HG03565 (cell line): ENCODE data around the gene ODAD4.
A peak's percentile ranks its signal among the peaks of the same experiment; 100 is the strongest.
"Not testable (repeated sequence)": the region's sequence is repeated elsewhere in the genome, so short reads cannot be mapped to it uniquely, and the experiment has no call there.

Source experiments
- ATAC-seq: cut with Tn5 transposase; IDR thresholded peaks from one replicate; pipeline ENCODE4 v1.9.1; 2021; ENCODE audit warnings: mild to moderate bottlenecking, moderate library complexity; ENCODE audit not compliant: unreplicated experiment

Gene ODAD4

DNA sequence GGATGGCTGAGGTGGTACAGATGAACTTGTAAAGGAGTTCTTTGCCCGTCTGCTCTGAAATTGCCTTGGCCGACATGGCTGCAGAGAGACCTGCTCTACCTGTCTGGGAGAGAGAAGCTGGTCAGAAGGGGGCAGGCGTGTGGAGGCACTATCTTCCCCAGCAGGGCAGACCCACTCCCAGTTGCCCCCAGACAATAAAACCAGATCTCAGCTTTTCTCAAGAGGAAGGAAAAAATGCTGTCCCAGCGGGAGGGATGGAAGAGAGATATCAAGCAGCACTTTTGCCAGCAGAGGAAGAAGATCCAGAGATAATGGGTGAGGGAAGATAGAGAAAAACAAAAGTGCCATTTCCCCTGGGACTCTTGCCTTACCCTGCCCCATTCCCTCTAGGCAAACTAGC is 16.6 kb upstream of the ODAD4 start:
- no peak for ATAC-seq

DNA sequence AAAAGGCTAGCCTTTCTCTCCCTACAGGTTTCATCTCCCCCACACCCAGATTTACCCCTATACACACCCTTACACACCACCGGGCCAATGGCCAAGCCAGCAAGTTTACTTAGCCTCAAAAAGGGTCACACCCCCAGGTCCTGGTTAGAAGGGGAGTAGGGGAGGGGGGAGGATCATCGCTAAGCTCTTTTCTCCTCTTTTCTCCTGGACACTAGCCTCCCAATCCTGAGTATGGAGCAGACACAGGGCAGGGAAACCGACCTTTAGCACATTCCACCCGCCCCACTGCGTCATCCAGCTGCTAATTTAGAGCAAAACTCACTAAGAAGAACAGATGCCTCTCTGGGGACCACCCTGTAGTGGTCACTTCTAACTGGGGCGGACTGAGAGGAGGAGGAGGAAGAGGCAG is 16.1 kb upstream of the ODAD4 start:
- no peak for ATAC-seq

DNA sequence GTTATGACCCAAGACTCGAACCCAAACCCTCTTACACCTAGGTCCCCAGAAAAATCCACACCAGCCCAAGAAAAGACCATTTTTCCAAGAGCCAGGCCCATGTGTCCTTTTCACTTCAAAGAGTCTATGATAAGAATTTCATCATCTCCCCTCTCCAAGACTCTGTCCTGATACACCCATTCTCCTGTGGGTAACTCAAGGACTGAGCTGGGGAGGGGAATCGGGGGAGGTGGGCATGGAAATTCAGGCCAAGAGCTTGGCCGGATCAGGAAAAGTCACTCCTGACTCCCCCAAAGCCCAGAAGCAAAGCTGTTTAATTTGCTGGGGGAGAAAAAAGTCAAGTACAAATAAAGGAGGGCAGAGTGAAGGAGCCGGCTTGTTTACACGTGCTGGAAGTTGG is 15.4 kb upstream of the ODAD4 start:
- ATAC-seq = no peak

DNA sequence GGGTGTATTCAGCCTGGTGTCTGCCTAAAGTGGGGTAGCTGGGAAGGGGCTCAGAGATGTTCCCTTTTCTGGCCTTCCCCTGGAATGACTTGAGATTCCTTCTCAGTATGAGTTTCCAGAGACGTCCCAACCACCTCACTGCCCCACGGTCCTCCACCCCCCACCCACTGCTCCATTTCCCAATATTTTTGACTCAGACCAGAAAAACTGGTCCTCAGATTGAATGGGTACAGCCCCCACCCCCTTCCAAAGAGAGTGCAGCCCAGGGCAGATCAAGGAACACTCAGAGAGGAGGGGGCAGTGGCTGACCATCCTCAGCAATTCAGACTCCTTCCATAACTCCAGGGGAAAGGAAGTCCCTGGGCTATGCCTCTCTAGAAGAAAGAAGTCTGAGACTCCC is 14.9 kb upstream of the ODAD4 start:
- ATAC-seq = no peak

DNA sequence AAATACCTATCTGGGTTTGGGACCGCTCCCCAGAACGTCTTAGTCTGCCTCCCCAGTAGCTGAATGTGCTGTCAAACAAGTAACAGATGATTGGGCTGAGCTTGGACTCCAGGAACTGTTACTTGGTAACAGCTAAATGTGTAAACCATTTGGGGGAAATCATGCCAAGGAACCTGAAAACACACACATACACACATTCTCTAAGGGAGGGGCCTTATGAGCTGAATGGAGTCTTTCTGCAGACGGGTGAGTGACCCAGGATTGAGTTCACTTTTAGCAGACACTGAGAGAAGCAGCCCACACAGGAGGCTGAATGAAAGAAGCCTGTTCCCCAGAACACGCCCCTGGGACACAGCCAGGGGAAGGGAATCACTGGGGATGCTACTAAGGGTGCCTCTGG is 13.2 kb upstream of the ODAD4 start:
- no peak for ATAC-seq

DNA sequence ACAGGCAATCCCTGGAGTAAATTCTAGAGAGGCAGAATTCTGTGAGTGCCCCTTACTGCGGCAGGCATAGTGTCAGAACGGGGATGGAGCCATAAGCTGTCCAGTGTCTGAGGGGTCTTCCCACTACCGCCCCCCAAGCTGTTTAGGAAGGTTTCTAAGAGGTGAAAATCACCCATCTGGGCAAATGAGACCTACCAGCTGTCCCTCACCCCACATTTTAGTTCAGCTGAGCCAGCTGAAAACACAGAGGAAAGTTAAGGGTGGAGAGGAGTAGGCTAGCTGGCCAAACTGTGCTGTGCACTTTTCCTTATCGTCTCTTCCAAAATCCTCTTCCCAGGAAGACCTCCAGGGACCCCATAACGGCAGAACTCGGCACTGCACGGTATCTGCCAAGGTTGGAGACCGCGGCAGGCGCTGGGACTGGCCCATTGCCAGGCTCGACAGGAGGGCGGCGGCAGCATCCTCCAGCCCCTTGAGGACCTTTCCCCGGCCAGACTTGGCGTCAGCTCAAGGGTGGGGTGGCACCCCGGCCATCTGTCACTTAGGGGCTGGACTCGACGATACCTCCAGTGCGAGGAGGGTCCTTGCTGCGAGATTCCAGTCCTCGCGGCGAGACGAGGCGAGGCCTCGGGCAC is 12.6 kb upstream of the ODAD4 start:
- ATAC-seq = no peak

DNA sequence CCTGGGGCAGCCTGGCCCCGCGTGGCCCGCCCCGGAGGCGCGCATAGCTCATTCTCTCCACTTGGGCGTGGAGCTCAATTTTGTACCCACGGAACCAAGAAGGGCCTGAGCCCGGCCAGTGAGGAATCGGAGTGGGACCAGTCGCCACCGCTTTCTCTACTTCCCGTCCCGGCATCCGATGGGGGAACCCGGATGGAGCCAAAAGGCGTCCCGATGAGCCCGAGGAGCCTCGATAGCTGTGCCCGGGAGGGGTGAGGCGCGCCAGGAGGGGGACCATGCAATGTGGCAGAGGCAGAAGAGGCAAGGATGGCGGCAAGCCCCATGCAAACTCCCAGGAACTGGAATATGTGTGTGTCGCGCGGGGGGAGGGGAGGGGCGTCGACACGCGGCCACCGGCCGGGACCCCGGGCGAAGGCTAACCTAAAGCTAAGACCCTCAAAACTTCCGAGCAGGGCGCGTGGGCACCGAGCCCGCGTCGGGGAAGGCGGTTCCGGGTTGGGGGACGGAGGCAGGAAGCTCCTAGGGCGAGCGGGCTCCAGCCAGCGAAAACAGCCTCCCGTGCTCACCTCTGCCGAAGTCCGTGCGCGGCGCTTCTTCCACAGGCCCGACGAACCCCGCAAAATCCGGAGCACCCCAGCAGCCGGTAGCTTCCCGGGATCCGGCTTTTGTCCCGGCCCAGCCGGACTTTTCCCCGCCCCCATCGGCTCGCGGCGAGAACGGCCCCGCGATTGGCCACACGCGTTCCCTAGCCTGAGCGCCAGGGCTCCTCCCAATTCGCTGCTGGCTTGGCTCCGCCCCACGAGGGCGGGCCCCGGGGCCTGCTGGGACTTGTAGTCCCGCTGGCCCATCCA is 11.9 kb upstream of the ODAD4 start, which contains the start of gene ACLY:
TSS of gene ACLY (minus strand) at position 638 of the 851 bp plus-strand sequence. CDS start 5,078 bp downstream, outside the sequence.
- peak; percentile 88 for ATAC-seq

DNA sequence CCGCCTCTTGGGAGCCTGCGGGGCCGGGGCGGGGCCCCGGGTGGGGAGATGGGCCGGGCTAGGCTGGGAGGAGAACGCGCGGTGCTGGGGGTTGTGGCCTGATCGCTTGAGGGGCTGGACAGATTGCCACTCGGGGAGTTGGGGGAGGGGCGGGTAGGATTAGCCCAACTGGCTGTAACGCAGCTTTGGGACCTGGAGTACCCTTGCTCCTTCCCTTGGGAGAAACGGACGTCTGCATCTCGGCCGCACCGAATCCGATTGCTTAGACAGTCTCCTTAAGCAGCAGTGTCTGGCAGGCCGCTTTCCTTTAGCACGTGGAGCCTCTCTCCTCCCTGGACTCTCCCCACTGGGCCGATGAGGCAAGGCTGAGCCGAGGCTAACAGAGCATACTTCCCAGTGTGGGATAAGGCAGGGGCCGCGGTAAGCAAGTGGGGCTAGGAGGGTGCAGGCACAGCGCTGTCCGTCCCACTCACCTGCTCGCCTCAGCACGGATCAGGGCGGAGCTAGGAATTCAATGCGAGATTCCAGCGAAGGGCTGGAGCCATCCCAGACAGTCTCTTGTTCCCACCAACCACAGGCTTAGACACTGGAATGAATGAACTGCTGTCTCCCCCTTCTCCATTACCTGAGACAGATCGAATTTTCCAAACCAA is 11.1 kb upstream of the ODAD4 start:
- ATAC-seq = no peak

DNA sequence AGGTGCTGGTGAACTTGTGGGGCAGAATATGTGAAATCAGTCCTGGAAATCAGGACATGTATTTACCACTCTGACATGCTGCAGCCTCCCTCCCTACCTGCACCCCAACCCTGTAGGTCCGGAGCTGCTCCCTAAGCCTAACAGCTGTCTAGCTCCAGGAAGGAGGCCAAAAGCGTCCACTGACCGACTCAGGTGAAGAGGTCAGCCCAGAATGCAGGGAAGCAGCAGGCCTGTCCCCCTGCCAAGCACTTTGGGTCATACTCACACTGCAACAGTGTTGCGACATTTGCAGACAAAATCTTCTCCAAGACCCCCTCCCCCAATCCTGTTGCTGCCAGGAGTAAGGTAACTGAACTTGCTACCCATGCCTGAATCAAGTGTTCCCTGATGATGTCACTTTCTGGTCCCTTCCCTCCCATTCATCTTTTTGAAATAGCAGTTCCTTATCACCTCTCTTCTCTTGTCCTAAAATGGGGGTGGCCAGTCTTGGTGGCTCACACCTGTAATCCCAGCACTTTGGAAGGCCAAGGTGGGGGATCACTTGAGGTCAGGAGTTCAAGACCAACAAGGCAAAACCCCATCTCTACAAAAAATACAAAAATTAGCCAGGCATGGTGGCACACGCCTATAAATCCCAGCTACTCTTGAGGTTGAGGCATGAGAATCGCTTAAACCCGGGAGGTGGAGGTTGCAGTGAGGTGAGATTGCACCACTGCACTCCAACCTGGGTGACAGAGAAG is 10.4 kb upstream of the ODAD4 start:
- ATAC-seq = no peak

DNA sequence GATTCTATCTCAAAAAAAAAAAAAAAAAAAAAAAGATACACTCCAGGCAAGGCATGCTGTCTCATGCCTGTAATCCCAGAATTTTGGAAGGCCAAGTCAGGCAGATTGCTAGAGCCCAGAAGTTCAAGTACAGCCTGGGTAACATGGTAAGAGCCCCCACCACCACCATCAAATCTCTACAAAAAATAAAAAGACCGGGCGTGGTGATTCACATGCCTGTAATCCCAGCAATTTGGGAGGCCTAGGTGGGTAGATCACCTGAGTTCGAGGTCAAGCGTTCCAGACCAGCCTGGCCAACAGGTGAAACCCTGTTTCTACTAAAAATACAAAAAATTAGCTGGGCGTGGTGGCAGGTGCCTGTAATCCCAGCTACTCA is 9.8 kb upstream of the ODAD4 start:
- no peak for ATAC-seq

DNA sequence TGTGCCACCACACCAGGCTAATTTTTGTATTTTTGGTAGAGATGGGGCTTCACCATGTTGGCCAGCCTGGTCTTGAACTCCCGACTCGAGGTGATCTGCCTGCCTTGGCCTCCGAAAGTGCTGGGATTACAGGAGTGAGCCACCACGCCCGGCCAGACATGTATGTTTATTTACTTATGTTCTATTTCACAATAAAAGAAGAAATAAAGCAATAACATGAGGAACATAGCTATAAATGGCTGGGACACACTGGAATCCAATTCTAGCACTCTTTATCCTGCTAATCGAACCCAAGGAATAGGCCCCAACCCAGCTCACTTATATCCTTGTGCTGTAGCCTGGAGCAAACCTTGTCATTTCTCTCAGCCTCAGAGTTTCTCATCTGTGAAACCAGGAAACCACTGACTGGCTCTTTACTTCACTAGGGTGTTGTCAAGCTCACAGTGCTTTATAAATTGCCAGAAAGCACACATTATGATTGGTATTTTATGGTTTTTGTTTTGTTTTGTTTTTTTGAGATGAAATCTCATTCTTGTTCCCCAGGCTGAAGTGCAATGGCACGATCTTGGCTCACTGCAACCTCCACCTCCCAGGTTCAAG is 4.3 kb upstream of the ODAD4 start:
- ATAC-seq = no peak

DNA sequence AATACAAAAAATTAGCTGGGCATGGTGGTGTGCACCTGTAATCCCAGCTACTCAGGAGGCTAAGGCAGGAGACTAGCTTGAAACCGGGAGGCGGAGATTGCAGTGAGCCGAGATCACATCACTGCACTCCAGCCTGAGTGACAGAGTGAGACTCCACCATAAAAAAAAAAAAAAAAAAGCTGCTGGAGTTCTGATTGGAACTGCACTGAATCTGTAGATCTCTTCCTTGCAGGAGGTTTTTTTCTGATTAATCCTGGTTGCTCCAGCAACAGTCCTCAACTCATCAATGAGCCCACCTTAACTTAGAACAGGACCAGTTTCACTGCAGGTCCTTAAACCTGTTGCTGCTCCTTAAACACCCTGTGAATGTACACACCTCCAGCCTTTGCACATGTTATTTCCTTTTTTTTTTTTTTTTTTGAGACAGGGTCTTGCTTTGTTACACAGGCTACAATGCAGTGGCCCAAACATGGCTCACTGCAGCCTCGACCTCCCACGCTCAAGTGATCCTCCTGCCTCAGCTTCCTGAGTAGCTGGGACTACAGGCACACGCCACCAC is 1.6 kb upstream of the ODAD4 start:
- ATAC-seq = no peak

DNA sequence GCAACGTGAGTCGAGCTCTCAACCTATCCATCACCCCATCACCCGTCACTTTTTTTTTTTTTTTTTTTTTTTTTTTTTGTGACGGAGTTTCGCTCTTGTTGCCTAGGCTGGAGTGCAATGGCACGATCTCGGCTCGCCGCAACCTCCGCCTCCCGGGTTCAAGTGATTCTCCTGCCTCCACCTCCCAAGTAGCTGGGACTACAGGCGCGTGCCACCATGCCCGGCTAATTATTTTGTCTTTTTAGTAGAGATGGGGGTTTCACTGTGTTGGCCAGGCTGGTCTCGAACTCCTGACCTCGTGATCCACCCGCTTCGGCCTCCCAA is 378 bp downstream of the ODAD4 start:
- not testable (repeated sequence) for ATAC-seq

DNA sequence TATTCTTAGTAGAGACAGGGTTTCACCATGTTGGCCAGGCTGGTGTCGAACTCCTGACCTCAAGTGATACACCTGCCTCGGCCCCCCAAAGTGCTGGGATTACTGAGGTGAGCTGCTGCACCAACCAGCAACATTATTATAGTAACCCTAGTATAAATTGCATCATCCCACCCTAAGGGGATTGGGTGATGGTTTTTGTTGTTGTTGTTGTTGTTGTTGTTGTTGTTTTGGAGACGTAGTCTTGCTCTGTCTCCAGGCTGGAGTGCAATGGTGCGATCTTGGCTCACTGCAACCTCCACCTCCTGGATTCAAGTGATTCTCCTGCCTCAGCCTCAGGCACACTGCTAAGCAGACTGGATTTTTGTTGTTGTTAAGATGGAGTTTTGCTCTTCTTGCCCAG is 1.3 kb downstream of the ODAD4 start:
- ATAC-seq = not testable (repeated sequence)

DNA sequence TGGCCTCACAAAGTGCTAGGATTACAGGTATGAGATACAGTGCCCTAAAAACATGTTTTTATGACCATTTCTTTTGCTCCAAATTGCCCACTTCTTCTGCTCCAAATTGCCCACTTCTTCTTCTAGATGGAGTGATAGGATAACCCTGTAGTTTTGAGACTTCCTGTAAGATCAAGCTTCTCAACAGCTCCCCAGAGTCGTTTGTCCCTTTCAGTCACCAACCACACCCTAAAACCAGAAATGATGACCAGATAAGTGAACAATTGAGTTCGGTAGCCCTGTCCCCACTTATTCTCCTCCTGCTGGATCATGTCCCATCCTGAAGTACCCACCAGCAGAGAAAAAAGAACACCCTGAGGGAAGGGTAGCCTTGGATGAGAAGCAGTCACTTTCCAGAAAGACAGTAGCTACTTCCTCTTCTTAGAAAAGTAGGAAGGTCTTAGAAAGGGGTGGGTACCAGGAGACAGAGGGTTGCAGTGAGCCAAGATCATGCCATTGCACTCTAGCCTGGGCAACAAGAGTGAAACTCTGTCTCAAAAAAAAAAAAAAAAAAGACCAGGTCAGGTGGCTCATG is 2.5 kb downstream of the ODAD4 start:
- no peak for ATAC-seq

DNA sequence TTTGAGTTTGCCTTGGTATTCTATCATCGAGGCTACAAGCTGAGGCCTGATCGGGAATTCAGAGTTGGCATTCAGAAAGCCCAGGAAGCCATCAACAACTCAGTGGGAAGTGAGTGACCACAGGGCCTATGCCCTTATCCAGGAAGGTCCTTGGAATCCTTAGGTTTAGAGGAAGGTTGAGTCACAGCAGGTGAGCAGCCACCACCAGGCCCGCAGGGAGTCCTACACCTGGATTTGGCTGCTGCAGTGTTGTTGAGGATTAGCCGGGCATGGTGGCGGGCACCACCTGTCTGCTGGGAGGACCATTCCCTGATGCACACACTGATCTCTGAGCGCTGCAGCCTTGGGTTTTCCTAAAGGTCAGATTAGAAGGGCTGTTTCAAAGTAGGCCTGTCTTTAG is 5.2 kb downstream of the ODAD4 start:
- ATAC-seq = no peak

DNA sequence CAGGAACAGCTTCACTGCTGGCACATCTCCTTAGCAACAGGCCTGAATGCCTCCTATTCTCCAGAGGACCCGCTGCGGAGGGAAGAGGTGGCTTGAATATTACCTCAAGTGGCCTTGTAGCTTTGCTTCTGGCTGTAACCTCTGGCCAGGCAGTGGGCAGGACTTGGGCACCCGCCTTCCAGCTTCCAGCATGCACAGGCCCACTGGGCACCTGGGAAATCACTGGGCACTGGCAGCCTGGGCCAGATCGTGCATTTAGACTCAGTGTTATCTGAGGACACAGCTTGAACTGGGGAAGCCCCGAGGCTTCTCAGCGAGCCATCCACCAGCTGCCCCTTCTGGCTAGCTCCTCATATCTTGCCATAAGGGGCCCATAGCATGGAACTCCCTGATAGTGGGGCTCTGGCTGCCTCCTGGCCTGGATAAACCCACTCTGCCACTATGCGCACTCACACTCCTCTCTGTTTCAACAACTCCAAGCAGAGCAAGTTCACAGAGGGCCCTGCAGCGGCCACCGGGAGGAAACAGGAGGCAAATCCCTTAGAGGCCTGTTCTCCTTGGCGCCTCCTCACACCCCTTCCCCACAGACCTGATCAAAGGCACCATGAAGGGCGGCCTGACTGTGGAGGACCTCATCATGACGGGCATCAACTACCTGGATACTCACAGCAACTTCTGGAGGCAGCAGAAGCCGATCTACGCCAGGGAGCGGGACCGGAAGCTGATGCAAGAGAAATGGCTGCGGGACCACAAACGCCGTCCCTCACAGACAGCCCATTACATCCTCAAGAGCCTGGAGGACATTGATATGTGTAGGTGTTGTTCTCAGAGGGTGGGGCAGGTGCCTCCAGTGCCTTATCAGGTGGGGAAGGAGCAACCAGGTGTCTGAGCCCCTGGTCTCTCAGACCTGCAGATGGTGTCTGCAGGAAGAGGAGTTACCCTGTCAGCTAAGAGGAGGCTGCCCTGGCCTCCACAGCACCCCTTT is 7.8 kb downstream of the ODAD4 start:
- ATAC-seq = no peak

DNA sequence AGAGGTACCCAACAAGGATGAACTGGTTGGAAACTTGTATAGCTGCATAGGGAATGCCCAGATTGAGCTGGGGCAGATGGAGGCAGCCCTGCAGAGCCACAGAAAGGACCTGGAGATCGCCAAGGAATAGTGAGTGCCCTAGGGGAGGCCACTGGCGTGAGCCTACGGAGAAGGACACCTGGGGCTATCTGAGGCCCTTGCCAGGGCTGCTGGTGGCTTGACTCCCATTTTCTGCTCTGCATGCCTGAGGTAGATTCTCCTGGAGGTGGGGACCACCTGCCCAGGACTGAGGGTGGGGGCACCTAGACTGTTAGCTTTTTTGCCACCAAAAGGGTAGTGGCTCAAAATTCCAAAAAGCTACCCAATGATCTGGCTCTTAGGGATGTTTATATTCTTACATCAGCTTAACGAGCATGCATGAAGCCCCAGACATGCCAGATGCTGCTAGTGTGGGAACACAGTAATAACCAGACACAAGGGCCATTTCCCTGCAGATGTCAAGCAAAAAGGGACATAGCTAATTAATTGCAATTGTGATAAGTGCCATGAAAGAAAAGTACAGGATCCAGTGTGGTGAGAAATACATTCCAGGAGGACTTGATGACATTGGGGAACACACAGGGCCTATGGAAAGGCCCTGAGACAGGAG is 8.8 kb downstream of the ODAD4 start:
- no peak for ATAC-seq

DNA sequence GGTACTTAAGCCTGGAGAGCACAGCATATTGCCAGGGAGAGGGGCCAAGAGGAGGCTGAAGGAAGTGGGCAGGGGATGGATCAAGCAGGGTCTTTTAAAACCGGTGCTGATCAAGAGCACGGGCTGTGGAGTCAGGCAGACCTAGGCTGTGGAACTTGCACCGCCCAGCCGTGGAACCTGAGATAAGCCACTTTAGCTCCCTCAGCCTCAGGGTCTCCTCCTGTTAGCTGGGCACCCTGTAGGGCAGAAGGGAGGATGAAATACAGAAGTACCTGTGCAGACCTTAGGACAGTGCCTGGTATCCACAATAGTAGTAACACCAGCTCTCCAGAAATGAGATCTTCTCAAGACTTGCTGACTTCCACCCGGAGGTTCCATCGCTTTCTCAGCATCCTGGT is 9.3 kb downstream of the ODAD4 start:
- no peak for ATAC-seq
